Spleen (tissue), 11 donors: Measurements from ENCODE around the gene ZFYVE27. TPM values are rescaled to one million over a fixed set of nuclear protein-coding genes. Genes with fewer than 3 reads are reported as not detected.

ENCODE experiments used
- DNase-seq: peaks from one replicate; pipeline ENCODE4 v3.0.0-alpha.2; 2020
- H3K27ac ChIP-seq, 8 donors: fragments of 200-600 bp; sonication (generic) in 7 of 8; 1 replicate in 4 of 8; 2 replicates in 4 of 8; pipeline versions ENCODE4 v1.5.0 to v1.8.0; 2016 to 2021; ENCODE audit warnings: inconsistent platforms in 4 of 8, mild to moderate bottlenecking in 4 of 8, moderate library complexity in 1 of 8
- H3K27me3 ChIP-seq, 7 donors: fragments of 200-600 bp; sonication (generic) in 6 of 7; replicated peaks in 1 of 7; 1 replicate in 4 of 7; 2 replicates in 3 of 7; pipeline versions ENCODE4 v1.5.0 to v1.8.0; 2016 to 2021; ENCODE audit warnings: inconsistent platforms in 3 of 7, mild to moderate bottlenecking in 1 of 7
- H3K36me3 ChIP-seq, 6 donors: fragments of 200-600 bp; sonication (generic) in 5 of 6; 1 replicate in 4 of 6; 2 replicates in 2 of 6; pipeline versions ENCODE4 v1.5.0 to v1.8.0; 2016 to 2021; ENCODE audit warnings: inconsistent platforms in 2 of 6
- H3K4me1 ChIP-seq, 6 donors: fragments of 200-600 bp; sonication (generic) in 5 of 6; 1 replicate in 3 of 6; 2 replicates in 3 of 6; pipeline versions ENCODE4 v1.5.0 to v1.8.0; 2016 to 2021; ENCODE audit warnings: inconsistent platforms in 3 of 6
- H3K4me3 ChIP-seq, 8 donors: fragments of 200-600 bp; sonication (generic) in 7 of 8; 1 replicate in 4 of 8; 2 replicates in 4 of 8; pipeline versions ENCODE4 v1.5.0 to v1.8.0; 2016 to 2021; ENCODE audit warnings: inconsistent platforms in 4 of 8, mild to moderate bottlenecking in 4 of 8, moderate library complexity in 2 of 8
- H3K9me3 ChIP-seq, 8 donors: fragments of 200-600 bp; sonication (generic) in 7 of 8; 1 replicate in 4 of 8; 2 replicates in 4 of 8; pipeline versions ENCODE4 v1.5.0 to v1.8.0; 2016 to 2021; ENCODE audit warnings: inconsistent platforms in 4 of 8
- CTCF ChIP-seq, 11 experiments: fragments of 200-600 bp in 7 of 11; fragments of 450-650 bp in 4 of 11; sonication (generic) in 4 of 11; IDR thresholded peaks in 8 of 11; conservative IDR thresholded peaks in 3 of 11; 1 replicate in 7 of 11; 2 replicates in 4 of 11; pipeline versions ENCODE4 v1.4.0 to v1.8.0; 2016 to 2021; ENCODE audit warnings: antibody characterized with exemption in 11 of 11, inconsistent platforms in 4 of 11, mild to moderate bottlenecking in 1 of 11
- POLR2A ChIP-seq, 3 donors: fragments of 450-650 bp; IDR thresholded peaks; one replicate each; pipeline ENCODE4 v1.5.1; 2017; ENCODE audit warnings: antibody characterized with exemption in 3 of 3, mild to moderate bottlenecking in 1 of 3
- POLR2AphosphoS5 ChIP-seq, 3 donors: sonication (generic); formaldehyde crosslinking; IDR thresholded peaks; one replicate each; pipeline ENCODE4 v1.5.1; 2017; ENCODE audit warnings: antibody characterized with exemption in 3 of 3
- WGBS, 5 donors: extraction: QIAGEN DNeasy Blood & Tissue Kit in 3 of 5; methylation state at CpG; one replicate each; pipeline versions ENCODE4 v1.1.5 to v1.1.7; 2013 to 2018; 5-methylcytosine and 5-hydroxymethylcytosine counted together
- intact Hi-C: fragments of 100-400 bp; cut with DNase I; formaldehyde crosslinking; loops from one replicate; pipeline ENCODE4 v1.15.0; 2023; ENCODE audit warnings: low total_unique reads
- polyA plus RNA-seq, 3 donors: library from polyadenylated mRNA; stranded (reverse); fragments of 200-250 nt; gene quantifications; one replicate each; pipeline ENCODE4 v1.2.1, GENCODE V29; 2013
- total RNA-seq, 7 donors: library from RNA; depleted of rRNA in 3 of 7; stranded (reverse); fragments of >200 nt in 3 of 7; fragmentation: NEBNext Ultra II Directional in 4 of 7; extraction: Animal tissue kit (Norgen Biotek cat#: 25700) in 4 of 7; gene quantifications; one replicate each; pipeline versions ENCODE4 v1.1.0 to v1.2.1, GENCODE V29; 2016 to 2021
- donor health status: healthy with polysubstance abuse.
- donor health status: DM: no; HTN: no; CAD: no; lungs with moderate emphysema.
- donor health status: DM: no; HTN: no; CAD: no.
- donor health status: Bipolar disorder and iron deficiency.
- donor health status: healthy.
- donor health status: DM: no; HTN: no; CAD: no.
- donor health status: DM: yes; HTN: yes; CAD: no.

Gene ZFYVE27
- total and polyA plus RNA-seq, 10 donors = 16.8 to 42.2 (median 31.7) TPM

GRCh38 chr10:97762816-97763215 is 25.9 kb downstream of the ZFYVE27 start:
- Histone ChIP-seq H3K36me3 (peaks cover 0 to 68% (median 46%) of the 10 kb centered on the region in 6 donors), H3K27me3 (no peaks in the 10 kb centered on the region), H3K4me3 (no peak overlapping the region), H3K9me3 (no peaks in the 10 kb centered on the region), H3K27ac (no peak overlapping the region), H3K4me1 (no peaks in the 10 kb centered on the region)
- intact Hi-C loops = no loop called here
- 70 to 85% (median 85%) methylated on average over 5 of the region's 5 CpGs for WGBS, 5 donors
- DNase-seq = no peak
- TF ChIP-seq POLR2AphosphoS5 (IDR thresholded peaks at IDR 0.05) = peak in 1 of 3 donors; percentile 21
- no peak for TF ChIP-seq CTCF (IDR thresholded peaks at IDR 0.05 in 8 of 11, conservative IDR thresholded peaks at IDR 0.05 in 3 of 11)
- TF ChIP-seq POLR2A (IDR thresholded peaks at IDR 0.05) = no peak

- intact Hi-C loops = no loop called here
- H3K9me3 ChIP-seq = no peaks in the 10 kb centered on the region
- H3K27me3 ChIP-seq = no peaks in the 10 kb centered on the region
- H3K4me3 ChIP-seq = no peak overlapping the region
- H3K27ac ChIP-seq = no peak overlapping the region
- H3K4me1 ChIP-seq = no peaks in the 10 kb centered on the region
- WGBS, 5 donors = 80 to 89% (median 85%) methylated on average over 2 of the region's 2 CpGs
- H3K36me3 ChIP-seq = peaks cover 0 to 62% (median 41%) of the 10 kb centered on the region in 6 donors
- no peak for DNase-seq
- no peak for TF ChIP-seq POLR2AphosphoS5 (IDR thresholded peaks at IDR 0.05)
- TF ChIP-seq POLR2A (IDR thresholded peaks at IDR 0.05) = no peak
- TF ChIP-seq CTCF (IDR thresholded peaks at IDR 0.05 in 8 of 11, conservative IDR thresholded peaks at IDR 0.05 in 3 of 11) = no peak
Observed at GRCh38 chr10:97763411-97763810, 26.5 kb downstream of the ZFYVE27 start.

GRCh38 chr10:97763947-97764346 is 27.0 kb downstream of the ZFYVE27 start:
- Histone ChIP-seq H3K9me3 (no peaks in the 10 kb centered on the region), H3K36me3 (peaks cover 0 to 56% (median 36%) of the 10 kb centered on the region in 6 donors), H3K4me1 (no peaks in the 10 kb centered on the region), H3K27ac (no peak overlapping the region), H3K4me3 (no peak overlapping the region), H3K27me3 (no peaks in the 10 kb centered on the region)
- WGBS, 5 donors = 93 to 97% (median 95%) methylated on average over 3 of the region's 3 CpGs
- no peak for DNase-seq
- TF ChIP-seq POLR2A (IDR thresholded peaks at IDR 0.05) (no peak), CTCF (IDR thresholded peaks at IDR 0.05 in 8 of 11, conservative IDR thresholded peaks at IDR 0.05 in 3 of 11) (no peak), POLR2AphosphoS5 (IDR thresholded peaks at IDR 0.05) (no peak)
- intact Hi-C loops = no loop called here

- H3K9me3 ChIP-seq = no peaks in the 10 kb centered on the region
- TF ChIP-seq POLR2A (IDR thresholded peaks at IDR 0.05) (no peak), CTCF (IDR thresholded peaks at IDR 0.05 in 8 of 11, conservative IDR thresholded peaks at IDR 0.05 in 3 of 11) (no peak), POLR2AphosphoS5 (IDR thresholded peaks at IDR 0.05) (no peak)
- intact Hi-C loops = no loop called here
- no peak overlapping the region for H3K4me3 ChIP-seq
- no peaks in the 10 kb centered on the region for H3K4me1 ChIP-seq
- WGBS, 5 donors = 63 to 77% (median 65%) methylated on average over 5 to 7 of the region's 7 CpGs
- peaks cover 0 to 6% (median 0%) of the 10 kb centered on the region in 7 donors for H3K27me3 ChIP-seq
- DNase-seq = no peak
- H3K36me3 ChIP-seq = peaks cover 0 to 51% (median 30%) of the 10 kb centered on the region in 6 donors
- H3K27ac ChIP-seq = no peak overlapping the region
Observed at GRCh38 chr10:97764519-97764931, 27.6 kb downstream of the ZFYVE27 start.
